Measurements from ENCODE around the gene LRP4. TPM values are rescaled to one million over a fixed set of nuclear protein-coding genes. Genes with fewer than 3 reads are reported as not detected.
A peak's percentile ranks its signal among the peaks of the same experiment; 100 is the strongest.

The LRP4 gene
- total and polyA plus RNA-seq, 12 donors: 6.7 to 33.2 (median 18.7) TPM

- Histone ChIP-seq H3K9me3 (no peaks in the 10 kb centered on the region), H3K36me3 (no peaks in the 10 kb centered on the region), H3K27me3 (no peaks in the 10 kb centered on the region), H3K4me1 (peaks cover 0 to 54% (median 40%) of the 10 kb centered on the region in 9 donors), H3K4me3 (no peak overlapping the region), H3K27ac (peak overlapping the region in 1 of 10 donors; percentile 87)
- DNase-seq (no peak), ATAC-seq (no peak)
- intact Hi-C loops (cut with DNase I): loop anchor here in 3 of 10 donors (2.0 kb wide), 1 partner anchor 19 kb away; the partner anchor contains the start of gene CKAP5 (in 3 of the 3)
- no peak for TF ChIP-seq CTCF (IDR thresholded peaks at IDR 0.05)
- 62 to 71% methylated on average over 1 of the region's 1 CpG for WGBS, 2 donors
Measured at GRCh38 chr11:46827995-46828394, 90.4 kb downstream of the LRP4 start.

GRCh38 chr11:46826310-46827044, 91.9 kb downstream of the LRP4 start:
- 1% methylated on average over 32 of the region's 32 CpGs for WGBS, 2 donors
- DNase-seq (peak; percentile 84 to 85), ATAC-seq (peak; percentile 99)
- TF ChIP-seq CTCF (IDR thresholded peaks at IDR 0.05): peak in 4 of 9 donors; percentile 31 to 46 (median 38)
- Histone ChIP-seq H3K36me3 (no peaks in the 10 kb centered on the region), H3K27me3 (no peaks in the 10 kb centered on the region), H3K27ac (peak overlapping the region in 9 of 10 donors; percentile 64 to 87 (median 78)), H3K4me1 (peaks cover 0 to 54% (median 40%) of the 10 kb centered on the region in 9 donors), H3K9me3 (no peaks in the 10 kb centered on the region), H3K4me3 (peak overlapping the region; percentile 19 to 81 (median 66))
- intact Hi-C loops (cut with DNase I): loop anchor here in 4 of 10 donors (1.0 to 2.0 kb wide), 2 partner anchors 20 kb away; partner anchors contain the start of gene CKAP5 (in 4 of the 4)

GRCh38 chr11:46808799-46809431, 109.4 kb downstream of the LRP4 start:
- ATAC-seq (no peak), DNase-seq (no peak)
- intact Hi-C loops (cut with DNase I): no loop called here
- no peaks in the 10 kb centered on the region for H3K9me3 ChIP-seq
- 53 to 57% methylated on average over 3 of the region's 3 CpGs for WGBS, 2 donors
- peak in 6 of 9 donors; percentile 15 to 35 (median 31) for TF ChIP-seq CTCF (IDR thresholded peaks at IDR 0.05)
- no peaks in the 10 kb centered on the region for H3K27me3 ChIP-seq
- no peaks in the 10 kb centered on the region for H3K4me1 ChIP-seq
- H3K36me3 ChIP-seq: peaks cover 0 to 96% (median 30%) of the 10 kb centered on the region in 9 donors
- H3K4me3 ChIP-seq: no peak overlapping the region
- H3K27ac ChIP-seq: no peak overlapping the region

Other genes with a start within 250 kb of the LRP4 start
- gene ARHGAP1, start 217.9 kb downstream of the LRP4 start, total RNA-seq: 100 to 1,000 TPM in 7 of 10 donors, 10 to 100 TPM in 3; 59.0 to 268 (median 140) TPM
- gene ARHGAP1, start 217.9 kb downstream of the LRP4 start, polyA plus RNA-seq: 10 to 100 TPM; 28.4 to 38.7 TPM
- gene ZNF408, start 217.5 kb downstream of the LRP4 start, total RNA-seq: 1 to 10 TPM; 5.0 to 8.9 (median 6.7) TPM
- gene ZNF408, start 217.5 kb downstream of the LRP4 start, polyA plus RNA-seq: 1 to 10 TPM; 6.2 to 6.7 TPM
- under 1 TPM in 2 of 10 donors, not detected in 8; 0.23 to 0.31 TPM for gene F2, start 199.3 kb downstream of the LRP4 start, total RNA-seq
- under 1 TPM; 0.04 to 0.15 TPM for gene F2, start 199.3 kb downstream of the LRP4 start, polyA plus RNA-seq
- gene CKAP5, start 72.3 kb downstream of the LRP4 start, total RNA-seq: 100 to 1,000 TPM in 2 of 10 donors, 10 to 100 TPM in 8; 67.7 to 114 (median 82.7) TPM
- 10 to 100 TPM in 1 of 2 donors, 1 to 10 TPM in 1; 9.6 to 18.7 TPM for gene CKAP5, start 72.3 kb downstream of the LRP4 start, polyA plus RNA-seq
- gene CSTPP1, start 18.2 kb upstream of the LRP4 start, total RNA-seq: 10 to 100 TPM; 12.7 to 19.4 (median 16.7) TPM
- gene CSTPP1, start 18.2 kb upstream of the LRP4 start, polyA plus RNA-seq: 10 to 100 TPM; 10.2 to 26.7 TPM

Data from heart right ventricle (tissue), 16 donors.